GM23248 (cell line): ENCODE data around the gene ZNF324B. TPM values are rescaled to one million over a fixed set of nuclear protein-coding genes. Genes with fewer than 3 reads are reported as not detected.

Source experiments
- DNase-seq: peaks from one replicate; pipeline ENCODE4 v3.0.0-alpha.2; 2015
- H2AFZ ChIP-seq: fragments of 200-600 bp; sonication (generic); 2 replicates; pipeline ENCODE4 v1.6.1; 2016; ENCODE audit warnings: antibody characterized with exemption
- H3F3A ChIP-seq: fragments of 200-600 bp; sonication (generic); 2 replicates; pipeline ENCODE4 v1.6.1; 2016; ENCODE audit warnings: mild to moderate bottlenecking, antibody characterized with exemption, mixed run types; ENCODE audit not compliant: insufficient read depth
- H3K27ac ChIP-seq: fragments of 200-600 bp; sonication (generic); 2 replicates; pipeline ENCODE4 v1.5.1; 2016; ENCODE audit warnings: mild to moderate bottlenecking
- H3K27me3 ChIP-seq: fragments of 200-600 bp; sonication (generic); replicated peaks from 2 replicates; pipeline ENCODE4 v1.6.1; 2016; ENCODE audit warnings: mild to moderate bottlenecking; ENCODE audit not compliant: insufficient read depth
- H3K36me3 ChIP-seq: fragments of 200-600 bp; sonication (generic); 2 replicates; pipeline ENCODE4 v1.6.1; 2016; ENCODE audit warnings: low read depth, mild to moderate bottlenecking
- H3K4me1 ChIP-seq: fragments of 200-600 bp; sonication (generic); 2 replicates; pipeline ENCODE4 v1.6.1; 2016; ENCODE audit warnings: mild to moderate bottlenecking; ENCODE audit not compliant: insufficient read depth
- H3K4me2 ChIP-seq: fragments of 200-600 bp; sonication (generic); one replicate; pipeline ENCODE4 v1.6.1; 2016; ENCODE audit warnings: mild to moderate bottlenecking; ENCODE audit not compliant: unreplicated experiment
- H3K4me3 ChIP-seq: fragments of 200-600 bp; sonication (generic); 2 replicates; pipeline ENCODE4 v1.5.1; 2016; ENCODE audit warnings: mild to moderate bottlenecking
- H3K79me2 ChIP-seq: fragments of 200-600 bp; sonication (generic); 2 replicates; pipeline ENCODE4 v1.6.1; 2016; ENCODE audit warnings: mild to moderate bottlenecking; ENCODE audit not compliant: insufficient read depth
- H3K9ac ChIP-seq: fragments of 200-600 bp; sonication (generic); 2 replicates; pipeline ENCODE4 v1.6.1; 2016; ENCODE audit warnings: mild to moderate bottlenecking
- H3K9me2 ChIP-seq: fragments of 200-600 bp; sonication (generic); 2 replicates; pipeline ENCODE4 v1.6.1; 2016; ENCODE audit warnings: mixed run types, mild to moderate bottlenecking, moderate library complexity; ENCODE audit not compliant: insufficient read depth
- H3K9me3 ChIP-seq: fragments of 200-600 bp; sonication (generic); one replicate; pipeline ENCODE4 v1.6.1; 2017; ENCODE audit warnings: low read depth
- H4K20me1 ChIP-seq: fragments of 200-600 bp; sonication (generic); 2 replicates; pipeline ENCODE4 v1.6.0; 2016; ENCODE audit not compliant: insufficient read depth
- EZH2 ChIP-seq: fragments of 200-600 bp; sonication (generic); IDR thresholded peaks from 2 replicates; pipeline ENCODE4 v1.6.1; 2018; ENCODE audit warnings: antibody characterized with exemption, mild to moderate bottlenecking; ENCODE audit not compliant: insufficient read depth, poor library complexity, severe bottlenecking
- EZH2phosphoT487 ChIP-seq: fragments of 200-600 bp; sonication (generic); IDR thresholded peaks from 2 replicates; pipeline ENCODE4 v1.6.1; 2018; ENCODE audit warnings: antibody characterized with exemption, moderate library complexity, mild to moderate bottlenecking, low read depth; ENCODE audit not compliant: insufficient read depth
- WGBS, 2 experiments: methylation state at CpG; one replicate each; pipeline ENCODE4 v1.1.6; 2015 to 2017; ENCODE audit warnings: low lambda C conversion rate in 2 of 2, low coverage in 1 of 2; ENCODE audit errors: missing lambda C conversion rate in 2 of 2; 5-methylcytosine and 5-hydroxymethylcytosine counted together
- in situ Hi-C: fragments of 300-500 bp; cut with MboI; formaldehyde crosslinking; loops from 2 replicates; pipeline ENCODE4 v1.15.0; 2020
- polyA plus RNA-seq: library from polyadenylated mRNA; unstranded; fragments of >200 nt; fragmentation: Nextera tagmentation; extraction: Ambion mirVana; gene quantifications from 2 replicates; pipeline ENCODE4 v1.2.1, GENCODE V29; 2016
- total RNA-seq: library from RNA; depleted of rRNA; stranded (reverse); fragments of >200 nt; shearing (Covaris generic); gene quantifications from 2 replicates; pipeline ENCODE4 v1.2.3, GENCODE V29; 2014

Gene ZNF324B
- total and polyA plus RNA-seq, 2 experiments from 2014 or later = 3.0 to 10.5 TPM

GRCh38 chr19:58471736-58472135, 20.3 kb downstream of the ZNF324B start:
- peaks cover 16% of the 10 kb centered on the region for H3K4me1 ChIP-seq
- H3F3A ChIP-seq = peaks cover 21% of the 10 kb centered on the region
- H3K9me3 ChIP-seq = no peaks in the 10 kb centered on the region
- peaks cover 27% of the 10 kb centered on the region for H3K79me2 ChIP-seq
- no peaks in the 10 kb centered on the region; the same call in 1 of the 2 replicates for H3K36me3 ChIP-seq
- 93 to 97% methylated on average over 26 to 39 of the region's 39 CpGs for whole genome bisulfite sequencing, 2 experiments
- H3K27ac ChIP-seq = no peak overlapping the region
- no peak overlapping the region for H3K4me2 ChIP-seq
- TF ChIP-seq EZH2 (no peak), EZH2phosphoT487 (no peak)
- in situ Hi-C loops = no loop called here
- H2AFZ ChIP-seq = no peak overlapping the region
- no peaks in the 10 kb centered on the region for H3K9me2 ChIP-seq
- H3K27me3 ChIP-seq = no peaks in the 10 kb centered on the region
- H3K4me3 ChIP-seq = no peak overlapping the region
- H4K20me1 ChIP-seq = no peaks in the 10 kb centered on the region
- no peak for DNase-seq
- H3K9ac ChIP-seq = no peak overlapping the region

- Histone ChIP-seq H3K9ac (no peak overlapping the region), H3F3A (peaks cover 21% of the 10 kb centered on the region), H3K4me3 (no peak overlapping the region), H4K20me1 (no peaks in the 10 kb centered on the region), H3K4me1 (peaks cover 16% of the 10 kb centered on the region), H3K79me2 (peaks cover 9% of the 10 kb centered on the region), H3K9me3 (no peaks in the 10 kb centered on the region), H3K4me2 (no peak overlapping the region), H3K9me2 (no peaks in the 10 kb centered on the region), H2AFZ (no peak overlapping the region), H3K27ac (no peak overlapping the region), H3K36me3 (no peaks in the 10 kb centered on the region; the same call in 1 of the 2 replicates), H3K27me3 (no peaks in the 10 kb centered on the region)
- no peak for DNase-seq
- in situ Hi-C loops = no loop called here
- TF ChIP-seq EZH2 = no peak
- no peak for TF ChIP-seq EZH2phosphoT487
Measured at GRCh38 chr19:58473775-58474174, 22.4 kb downstream of the ZNF324B start.

- no peaks in the 10 kb centered on the region; the same call in 1 of the 2 replicates for H3K36me3 ChIP-seq
- 76 to 78% methylated on average over 12 of the region's 12 CpGs for whole genome bisulfite sequencing, 2 experiments
- H3K4me3 ChIP-seq = peak overlapping the region; percentile 76; the same call in 1 of the 2 replicates
- H2AFZ ChIP-seq = no peak overlapping the region
- no peaks in the 10 kb centered on the region for H3K27me3 ChIP-seq
- in situ Hi-C loops = no loop called here
- H3K9me2 ChIP-seq = no peaks in the 10 kb centered on the region
- no peaks in the 10 kb centered on the region for H3K9me3 ChIP-seq
- peaks cover 21% of the 10 kb centered on the region for H3F3A ChIP-seq
- peak; percentile 56 for DNase-seq
- peaks cover 16% of the 10 kb centered on the region for H3K4me1 ChIP-seq
- peak overlapping the region; percentile 94 for H3K27ac ChIP-seq
- peak overlapping the region; percentile 73 for H3K4me2 ChIP-seq
- H3K9ac ChIP-seq = peak overlapping the region; percentile 88
- H4K20me1 ChIP-seq = no peaks in the 10 kb centered on the region
- peaks cover 2% of the 10 kb centered on the region for H3K79me2 ChIP-seq
- no peak for TF ChIP-seq EZH2
- no peak for TF ChIP-seq EZH2phosphoT487
Measured at GRCh38 chr19:58474291-58474996, 23.0 kb downstream of the ZNF324B start.

- TF ChIP-seq EZH2phosphoT487 = no peak
- TF ChIP-seq EZH2 = no peak
- Histone ChIP-seq H3K9me3 (no peaks in the 10 kb centered on the region), H3K4me2 (peak overlapping the region; percentile 73), H2AFZ (peak overlapping the region; percentile 73), H3K36me3 (no peaks in the 10 kb centered on the region; the same call in 1 of the 2 replicates), H3K9ac (peak overlapping the region; percentile 88), H3F3A (peaks cover 21% of the 10 kb centered on the region), H3K4me1 (peaks cover 16% of the 10 kb centered on the region), H3K9me2 (no peaks in the 10 kb centered on the region), H4K20me1 (no peaks in the 10 kb centered on the region), H3K4me3 (peak overlapping the region; percentile 76), H3K27ac (peak overlapping the region; percentile 94), H3K27me3 (no peaks in the 10 kb centered on the region), H3K79me2 (no peaks in the 10 kb centered on the region)
- in situ Hi-C loops = no loop called here
- DNase-seq = no peak
- 23 to 25% methylated on average over 24 to 27 of the region's 27 CpGs for WGBS, 2 experiments
Measured at GRCh38 chr19:58474997-58475713, 23.7 kb downstream of the ZNF324B start.
